Muscle layer of colon (tissue), 2 donors: Measurements from ENCODE around the gene BICC1.

ENCODE experiments used
- H3K27ac ChIP-seq: one replicate; pipeline ENCODE4 v1.7.0; 2013; ENCODE audit warnings: low read depth, mild to moderate bottlenecking, low read length, moderate library complexity
- H3K27me3 ChIP-seq, 2 donors: one replicate each; pipeline ENCODE4 v1.7.0; 2013; ENCODE audit warnings: low read length in 2 of 2, mild to moderate bottlenecking in 2 of 2; ENCODE audit not compliant: insufficient read depth in 2 of 2, control insufficient read depth in 1 of 2
- H3K36me3 ChIP-seq: one replicate; pipeline ENCODE4 v1.7.0; 2013; ENCODE audit warnings: mild to moderate bottlenecking, low read length; ENCODE audit not compliant: insufficient read depth
- H3K4me1 ChIP-seq: one replicate; pipeline ENCODE4 v1.7.0; 2013; ENCODE audit warnings: mild to moderate bottlenecking, low read length; ENCODE audit not compliant: insufficient read depth
- H3K4me3 ChIP-seq, 2 donors: one replicate each; pipeline ENCODE4 v1.7.0; 2013; ENCODE audit warnings: low read length in 2 of 2, low read depth in 1 of 2, mild to moderate bottlenecking in 1 of 2, moderate library complexity in 1 of 2
- H3K9ac ChIP-seq: one replicate; pipeline ENCODE4 v1.7.0; 2013; ENCODE audit warnings: low read length
- H3K9me3 ChIP-seq: one replicate; pipeline ENCODE4 v1.7.0; 2013; ENCODE audit warnings: mild to moderate bottlenecking, low read length
- donor health status: abdominal sarcoma.
- donor health status: Adenocarcinoma of cecum.

Gene BICC1

GRCh38 chr10:58778966-58779365, 266.3 kb downstream of the BICC1 start:
- Histone ChIP-seq H3K9me3 (no peaks in the 10 kb centered on the region), H3K9ac (no peak overlapping the region), H3K4me3 (no peak overlapping the region), H3K36me3 (no peaks in the 10 kb centered on the region), H3K27ac (no peak overlapping the region), H3K27me3 (no peaks in the 10 kb centered on the region), H3K4me1 (peaks cover 14% of the 10 kb centered on the region)

- no peaks in the 10 kb centered on the region for H3K36me3 ChIP-seq
- no peak overlapping the region for H3K4me3 ChIP-seq
- H3K27me3 ChIP-seq = no peaks in the 10 kb centered on the region
- H3K27ac ChIP-seq = no peak overlapping the region
- peaks cover 14% of the 10 kb centered on the region for H3K4me1 ChIP-seq
- H3K9me3 ChIP-seq = no peaks in the 10 kb centered on the region
- H3K9ac ChIP-seq = no peak overlapping the region
These were observed 266.9 kb downstream of the BICC1 start for GRCh38 chr10:58779594-58779993.

DNA sequence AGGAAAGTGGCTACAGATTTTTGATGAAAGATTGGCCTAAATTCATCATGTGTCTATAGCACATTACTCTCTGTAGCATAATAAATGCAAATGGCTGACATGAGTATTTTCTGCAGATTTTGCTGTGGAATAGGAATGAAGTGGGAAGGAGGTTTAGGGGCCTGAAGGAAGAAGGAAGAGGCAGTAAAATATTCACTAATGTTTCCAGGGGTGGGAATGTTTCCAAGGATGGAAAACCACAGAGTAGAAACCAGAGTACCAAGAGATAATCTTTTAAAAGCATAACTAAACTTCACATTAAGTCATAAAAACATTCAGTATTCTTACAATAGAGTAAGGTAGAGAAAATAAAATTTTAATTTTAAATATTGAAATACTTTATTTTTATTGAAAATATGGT, 267.8 kb downstream of the BICC1 start:
- Histone ChIP-seq H3K27me3 (no peaks in the 10 kb centered on the region), H3K27ac (no peak overlapping the region), H3K9me3 (no peaks in the 10 kb centered on the region), H3K4me3 (no peak overlapping the region), H3K4me1 (peaks cover 14% of the 10 kb centered on the region), H3K9ac (no peak overlapping the region), H3K36me3 (no peaks in the 10 kb centered on the region)

DNA sequence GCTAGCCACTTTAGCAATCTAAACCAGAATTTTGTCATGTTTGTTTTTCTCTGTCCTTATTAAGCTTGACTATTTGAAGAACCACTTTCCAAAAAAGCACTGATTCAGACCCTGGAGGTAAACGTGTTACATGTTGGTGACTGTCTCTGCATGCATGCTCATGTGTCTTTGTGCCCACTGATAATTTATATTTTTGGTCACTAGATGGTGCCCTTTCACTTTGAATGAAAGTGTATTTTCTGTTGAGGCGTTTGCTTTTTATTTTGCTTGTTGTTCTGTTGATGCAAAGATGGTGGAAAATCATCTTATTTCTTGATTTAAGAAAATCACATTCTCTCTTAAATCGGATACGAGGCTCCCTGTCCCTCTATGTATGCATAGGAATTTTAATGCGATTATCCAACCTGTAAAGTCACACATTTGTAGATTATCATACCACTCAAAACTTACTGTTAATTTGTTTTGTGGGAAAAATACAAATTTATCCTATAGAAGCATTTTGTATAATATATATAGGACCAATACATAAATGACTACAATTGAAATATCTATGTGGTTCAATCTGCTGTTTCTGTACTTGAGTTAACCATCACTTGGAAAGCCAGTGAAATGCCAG, 269.3 kb downstream of the BICC1 start:
- Histone ChIP-seq H3K36me3 (no peaks in the 10 kb centered on the region), H3K9ac (no peak overlapping the region), H3K4me1 (peaks cover 14% of the 10 kb centered on the region), H3K27me3 (no peaks in the 10 kb centered on the region), H3K27ac (no peak overlapping the region), H3K4me3 (no peak overlapping the region), H3K9me3 (no peaks in the 10 kb centered on the region)

DNA sequence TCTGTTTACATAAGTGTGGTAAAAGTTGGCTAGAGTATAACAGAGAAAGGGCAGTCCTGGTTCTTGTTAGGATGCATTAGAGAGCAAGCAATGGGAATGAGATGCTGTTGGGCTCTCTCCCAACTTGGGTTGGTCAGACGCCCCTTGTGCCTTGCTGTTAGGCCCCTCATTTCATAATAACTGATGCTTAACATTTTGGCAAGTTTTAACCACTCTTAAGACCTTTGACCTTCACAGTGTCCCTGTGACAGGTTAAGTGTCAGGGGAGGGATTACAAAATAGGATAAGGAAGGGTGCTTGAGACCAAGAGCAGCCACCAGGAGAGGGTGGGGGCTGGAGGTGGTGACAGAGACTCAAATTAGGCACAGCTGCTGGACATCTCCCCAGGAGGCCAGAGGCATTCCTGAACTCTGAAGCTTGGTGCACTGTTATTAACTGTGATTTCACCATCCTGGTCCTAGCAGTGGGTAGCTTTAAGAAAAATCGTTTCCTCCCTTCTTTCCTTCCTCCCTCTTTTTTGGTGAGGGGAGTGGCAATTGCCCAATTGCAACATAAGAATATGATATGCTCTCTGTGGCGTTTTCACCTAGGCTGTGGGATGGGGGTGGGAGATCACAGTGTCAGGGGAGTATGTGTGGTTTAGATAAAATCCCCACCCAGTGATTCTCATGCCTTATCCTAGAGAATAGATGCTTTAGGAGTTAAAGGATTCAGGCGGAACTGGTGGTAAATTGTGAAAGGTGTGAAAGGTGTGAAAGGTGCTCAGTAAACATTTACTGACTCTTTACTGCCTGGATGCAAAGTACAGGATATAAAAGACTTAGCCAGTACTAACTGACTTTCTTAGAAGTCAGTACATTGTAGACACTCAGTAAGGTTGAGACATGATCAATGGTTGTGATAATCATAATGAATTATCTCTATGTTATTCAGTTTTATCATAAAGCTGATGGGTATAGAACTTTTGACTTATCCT, 270.5 kb downstream of the BICC1 start:
- H3K27ac ChIP-seq = no peak overlapping the region
- no peak overlapping the region for H3K9ac ChIP-seq
- H3K9me3 ChIP-seq = no peaks in the 10 kb centered on the region
- H3K4me1 ChIP-seq = peaks cover 14% of the 10 kb centered on the region
- H3K36me3 ChIP-seq = no peaks in the 10 kb centered on the region
- H3K4me3 ChIP-seq = no peak overlapping the region
- no peaks in the 10 kb centered on the region for H3K27me3 ChIP-seq

GRCh38 chr10:58784361-58784760, 271.7 kb downstream of the BICC1 start:
- no peaks in the 10 kb centered on the region for H3K36me3 ChIP-seq
- no peak overlapping the region for H3K27ac ChIP-seq
- no peaks in the 10 kb centered on the region for H3K27me3 ChIP-seq
- no peak overlapping the region for H3K9ac ChIP-seq
- H3K4me1 ChIP-seq = peaks cover 14% of the 10 kb centered on the region
- no peaks in the 10 kb centered on the region for H3K9me3 ChIP-seq
- H3K4me3 ChIP-seq = no peak overlapping the region

DNA sequence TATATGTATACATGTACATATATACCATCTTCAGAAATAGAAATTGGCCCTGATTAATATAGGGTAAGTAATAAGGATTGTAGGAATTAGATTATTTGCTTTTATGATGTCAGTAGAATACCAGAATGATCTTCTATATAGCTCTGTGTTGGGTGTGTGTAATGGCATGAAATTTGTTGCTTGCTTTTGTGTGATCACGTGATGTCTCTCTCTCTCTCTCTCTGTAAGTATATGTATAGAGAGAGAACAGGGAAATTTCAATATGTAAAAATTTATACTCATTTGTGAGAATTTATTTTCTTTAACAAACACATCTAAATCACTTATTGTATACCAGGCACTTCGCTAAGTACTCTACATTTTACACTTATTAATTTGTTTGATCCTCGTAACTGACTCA, 272.7 kb downstream of the BICC1 start:
- Histone ChIP-seq H3K27me3 (no peaks in the 10 kb centered on the region), H3K4me1 (peaks cover 14% of the 10 kb centered on the region), H3K27ac (no peak overlapping the region), H3K9me3 (no peaks in the 10 kb centered on the region), H3K4me3 (no peak overlapping the region), H3K9ac (no peak overlapping the region), H3K36me3 (no peaks in the 10 kb centered on the region)

DNA sequence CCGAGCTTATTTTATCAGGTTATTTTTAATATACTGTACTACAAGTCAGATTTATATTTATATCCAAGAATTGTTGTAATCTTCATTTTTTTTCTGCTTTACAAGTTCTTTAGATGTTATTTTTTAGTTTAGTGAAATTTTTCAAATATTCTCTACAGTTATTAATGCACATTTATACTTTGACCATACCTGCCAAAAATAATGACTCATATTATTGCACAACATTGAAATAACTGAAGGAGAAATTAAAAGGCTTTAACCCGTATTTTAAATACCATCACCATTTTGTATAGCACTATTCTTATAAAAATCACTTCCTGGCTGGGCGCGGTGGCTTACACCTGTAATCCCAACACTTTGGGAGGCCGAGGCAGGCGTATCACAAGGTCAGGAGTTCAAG, 278.5 kb downstream of the BICC1 start:
- Histone ChIP-seq H3K9ac (no peak overlapping the region), H3K27me3 (no peaks in the 10 kb centered on the region), H3K9me3 (no peaks in the 10 kb centered on the region), H3K27ac (no peak overlapping the region), H3K4me3 (no peak overlapping the region), H3K36me3 (no peaks in the 10 kb centered on the region), H3K4me1 (no peaks in the 10 kb centered on the region)

- Histone ChIP-seq H3K27ac (no peak overlapping the region), H3K4me3 (no peak overlapping the region), H3K4me1 (no peaks in the 10 kb centered on the region), H3K27me3 (no peaks in the 10 kb centered on the region), H3K9ac (no peak overlapping the region), H3K36me3 (no peaks in the 10 kb centered on the region), H3K9me3 (no peaks in the 10 kb centered on the region)
These were observed 282.9 kb downstream of the BICC1 start for GRCh38 chr10:58795560-58795959.

- Histone ChIP-seq H3K9me3 (no peaks in the 10 kb centered on the region), H3K4me1 (no peaks in the 10 kb centered on the region), H3K4me3 (no peak overlapping the region), H3K27me3 (no peaks in the 10 kb centered on the region), H3K27ac (no peak overlapping the region), H3K9ac (no peak overlapping the region), H3K36me3 (no peaks in the 10 kb centered on the region)
These were observed 283.6 kb downstream of the BICC1 start for GRCh38 chr10:58796242-58796641.

- Histone ChIP-seq H3K9ac (no peak overlapping the region), H3K27ac (no peak overlapping the region)
These were observed 284.2 kb downstream of the BICC1 start for GRCh38 chr10:58796824-58797223.

More at GRCh38 chr10:58796824-58797223, 284.2 kb downstream of the BICC1 start:
- no peak overlapping the region for H3K4me3 ChIP-seq
- H3K9me3 ChIP-seq = no peaks in the 10 kb centered on the region
- no peaks in the 10 kb centered on the region for H3K4me1 ChIP-seq
- no peaks in the 10 kb centered on the region for H3K36me3 ChIP-seq
- H3K27me3 ChIP-seq = no peaks in the 10 kb centered on the region
